Spleen (tissue), 11 donors: ENCODE results near the gene UBE2E2. TPM values are rescaled to one million over a fixed set of nuclear protein-coding genes. Genes with fewer than 3 reads are reported as not detected.

ENCODE experiments used
- DNase-seq: peaks from one replicate; pipeline ENCODE4 v3.0.0-alpha.2; 2020
- H3K27ac ChIP-seq, 8 donors: fragments of 200-600 bp; sonication (generic) in 7 of 8; 1 replicate in 4 of 8; 2 replicates in 4 of 8; pipeline versions ENCODE4 v1.5.0 to v1.8.0; 2016 to 2021; ENCODE audit warnings: inconsistent platforms in 4 of 8, mild to moderate bottlenecking in 4 of 8, moderate library complexity in 1 of 8
- H3K27me3 ChIP-seq, 7 donors: fragments of 200-600 bp; sonication (generic) in 6 of 7; replicated peaks in 1 of 7; 1 replicate in 4 of 7; 2 replicates in 3 of 7; pipeline versions ENCODE4 v1.5.0 to v1.8.0; 2016 to 2021; ENCODE audit warnings: inconsistent platforms in 3 of 7, mild to moderate bottlenecking in 1 of 7
- H3K36me3 ChIP-seq, 6 donors: fragments of 200-600 bp; sonication (generic) in 5 of 6; 1 replicate in 4 of 6; 2 replicates in 2 of 6; pipeline versions ENCODE4 v1.5.0 to v1.8.0; 2016 to 2021; ENCODE audit warnings: inconsistent platforms in 2 of 6
- H3K4me1 ChIP-seq, 6 donors: fragments of 200-600 bp; sonication (generic) in 5 of 6; 1 replicate in 3 of 6; 2 replicates in 3 of 6; pipeline versions ENCODE4 v1.5.0 to v1.8.0; 2016 to 2021; ENCODE audit warnings: inconsistent platforms in 3 of 6
- H3K4me3 ChIP-seq, 8 donors: fragments of 200-600 bp; sonication (generic) in 7 of 8; 1 replicate in 4 of 8; 2 replicates in 4 of 8; pipeline versions ENCODE4 v1.5.0 to v1.8.0; 2016 to 2021; ENCODE audit warnings: inconsistent platforms in 4 of 8, mild to moderate bottlenecking in 4 of 8, moderate library complexity in 2 of 8
- H3K9me3 ChIP-seq, 8 donors: fragments of 200-600 bp; sonication (generic) in 7 of 8; 1 replicate in 4 of 8; 2 replicates in 4 of 8; pipeline versions ENCODE4 v1.5.0 to v1.8.0; 2016 to 2021; ENCODE audit warnings: inconsistent platforms in 4 of 8
- CTCF ChIP-seq, 11 experiments: fragments of 200-600 bp in 7 of 11; fragments of 450-650 bp in 4 of 11; sonication (generic) in 4 of 11; IDR thresholded peaks in 8 of 11; conservative IDR thresholded peaks in 3 of 11; 1 replicate in 7 of 11; 2 replicates in 4 of 11; pipeline versions ENCODE4 v1.4.0 to v1.8.0; 2016 to 2021; ENCODE audit warnings: antibody characterized with exemption in 11 of 11, inconsistent platforms in 4 of 11, mild to moderate bottlenecking in 1 of 11
- POLR2A ChIP-seq, 3 donors: fragments of 450-650 bp; IDR thresholded peaks; one replicate each; pipeline ENCODE4 v1.5.1; 2017; ENCODE audit warnings: antibody characterized with exemption in 3 of 3, mild to moderate bottlenecking in 1 of 3
- POLR2AphosphoS5 ChIP-seq, 3 donors: sonication (generic); formaldehyde crosslinking; IDR thresholded peaks; one replicate each; pipeline ENCODE4 v1.5.1; 2017; ENCODE audit warnings: antibody characterized with exemption in 3 of 3
- WGBS, 5 donors: extraction: QIAGEN DNeasy Blood & Tissue Kit in 3 of 5; methylation state at CpG; one replicate each; pipeline versions ENCODE4 v1.1.5 to v1.1.7; 2013 to 2018; 5-methylcytosine and 5-hydroxymethylcytosine counted together
- intact Hi-C: fragments of 100-400 bp; cut with DNase I; formaldehyde crosslinking; loops from one replicate; pipeline ENCODE4 v1.15.0; 2023; ENCODE audit warnings: low total_unique reads
- polyA plus RNA-seq, 3 donors: library from polyadenylated mRNA; stranded (reverse); fragments of 200-250 nt; gene quantifications; one replicate each; pipeline ENCODE4 v1.2.1, GENCODE V29; 2013
- total RNA-seq, 7 donors: library from RNA; depleted of rRNA in 3 of 7; stranded (reverse); fragments of >200 nt in 3 of 7; fragmentation: NEBNext Ultra II Directional in 4 of 7; extraction: Animal tissue kit (Norgen Biotek cat#: 25700) in 4 of 7; gene quantifications; one replicate each; pipeline versions ENCODE4 v1.1.0 to v1.2.1, GENCODE V29; 2016 to 2021
- donor health status: healthy with polysubstance abuse.
- donor health status: DM: no; HTN: no; CAD: no; lungs with moderate emphysema.
- donor health status: DM: no; HTN: no; CAD: no.
- donor health status: Bipolar disorder and iron deficiency.
- donor health status: healthy.
- donor health status: DM: no; HTN: no; CAD: no.
- donor health status: DM: yes; HTN: yes; CAD: no.

UBE2E2 gene
- total and polyA plus RNA-seq, 10 donors = 27.9 to 87.6 (median 41.2) TPM

- no peaks in the 10 kb centered on the region for H3K9me3 ChIP-seq
- H3K27ac ChIP-seq = no peak overlapping the region
- intact Hi-C loops = no loop called here
- H3K27me3 ChIP-seq = no peaks in the 10 kb centered on the region
- WGBS, 5 donors = 75 to 84% (median 77%) methylated on average over 3 of the region's 3 CpGs
- no peaks in the 10 kb centered on the region for H3K4me1 ChIP-seq
- H3K36me3 ChIP-seq = peaks cover 0 to 8% (median 0%) of the 10 kb centered on the region in 6 donors
- no peak overlapping the region for H3K4me3 ChIP-seq
- TF ChIP-seq POLR2AphosphoS5 (IDR thresholded peaks at IDR 0.05) (no peak), POLR2A (IDR thresholded peaks at IDR 0.05) (no peak), CTCF (IDR thresholded peaks at IDR 0.05 in 8 of 11, conservative IDR thresholded peaks at IDR 0.05 in 3 of 11) (no peak)
- DNase-seq = no peak
Measured at GRCh38 chr3:23553353-23553752, 350.2 kb downstream of the UBE2E2 start.

GRCh38 chr3:23565041-23565775 is 362.1 kb downstream of the UBE2E2 start:
- TF ChIP-seq POLR2A (IDR thresholded peaks at IDR 0.05) (no peak), CTCF (IDR thresholded peaks at IDR 0.05 in 8 of 11, conservative IDR thresholded peaks at IDR 0.05 in 3 of 11) (no peak), POLR2AphosphoS5 (IDR thresholded peaks at IDR 0.05) (no peak)
- intact Hi-C loops = no loop called here
- H3K4me3 ChIP-seq = no peak overlapping the region
- no peak overlapping the region for H3K27ac ChIP-seq
- no peaks in the 10 kb centered on the region for H3K27me3 ChIP-seq
- H3K36me3 ChIP-seq = no peaks in the 10 kb centered on the region
- DNase-seq = no peak
- no peaks in the 10 kb centered on the region for H3K4me1 ChIP-seq
- WGBS, 5 donors = 71 to 83% (median 77%) methylated on average over 5 of the region's 5 CpGs
- no peaks in the 10 kb centered on the region for H3K9me3 ChIP-seq

- Histone ChIP-seq H3K36me3 (no peaks in the 10 kb centered on the region), H3K27me3 (no peaks in the 10 kb centered on the region), H3K4me3 (no peak overlapping the region), H3K4me1 (no peaks in the 10 kb centered on the region), H3K27ac (no peak overlapping the region), H3K9me3 (no peaks in the 10 kb centered on the region)
- intact Hi-C loops = no loop called here
- no peak for TF ChIP-seq POLR2AphosphoS5 (IDR thresholded peaks at IDR 0.05)
- TF ChIP-seq CTCF (IDR thresholded peaks at IDR 0.05 in 8 of 11, conservative IDR thresholded peaks at IDR 0.05 in 3 of 11) = no peak
- no peak for TF ChIP-seq POLR2A (IDR thresholded peaks at IDR 0.05)
- DNase-seq = no peak
- 54 to 70% (median 62%) methylated on average over 2 of the region's 2 CpGs for WGBS, 5 donors
Measured at GRCh38 chr3:23566499-23566898, 363.4 kb downstream of the UBE2E2 start.

- H3K4me1 ChIP-seq = no peaks in the 10 kb centered on the region
- no peaks in the 10 kb centered on the region for H3K36me3 ChIP-seq
- DNase-seq = no peak
- no peak overlapping the region for H3K4me3 ChIP-seq
- H3K27ac ChIP-seq = no peak overlapping the region
- TF ChIP-seq POLR2A (IDR thresholded peaks at IDR 0.05) (no peak), CTCF (IDR thresholded peaks at IDR 0.05 in 8 of 11, conservative IDR thresholded peaks at IDR 0.05 in 3 of 11) (no peak), POLR2AphosphoS5 (IDR thresholded peaks at IDR 0.05) (no peak)
- no peaks in the 10 kb centered on the region for H3K27me3 ChIP-seq
- 21 to 40% (median 31%) methylated on average over 3 of the region's 3 CpGs for WGBS, 5 donors
- no peaks in the 10 kb centered on the region for H3K9me3 ChIP-seq
- intact Hi-C loops = no loop called here
Measured at GRCh38 chr3:23567917-23568316, 364.8 kb downstream of the UBE2E2 start.
